Measurements from ENCODE around the gene VWA7. TPM values are rescaled to one million over a fixed set of nuclear protein-coding genes. Genes with fewer than 3 reads are reported as not detected.
A peak's percentile ranks its signal among the peaks of the same experiment; 100 is the strongest.

The VWA7 gene
- polyA plus RNA-seq, 2 of the 4 experiments (the other 2 are of a cell fraction) = 1.1 TPM

- no peak for FAIRE-seq
Observed at GRCh38 chr6:31728767-31729514, 48.2 kb downstream of the VWA7 start, which contains the start of gene DDAH2. Gene DDAH2, minus strand, starts transcription at chr6:31729299. Its CDS starts 138 bp downstream, at chr6:31729161.

GRCh38 chr6:31727717-31728671, 49.1 kb downstream of the VWA7 start:
- 92% methylated on average over 36 of the region's 41 CpGs for WGBS (ENCODE audit: missing lambda C conversion rate)
- no peak overlapping the region for H3K4me3 ChIP-seq
- TF ChIP-seq ELK1 (IDR thresholded peaks at IDR 0.05; ENCODE audit: low read depth, low read length) = no peak
- no peak for TF ChIP-seq CTCF (IDR thresholded peaks at IDR 0.05)
- TF ChIP-seq REST (IDR thresholded peaks at IDR 0.05) = no peak
- no peak for TF ChIP-seq PBX3 (IDR thresholded peaks at IDR 0.05)
- no peak for TF ChIP-seq EP300 (IDR thresholded peaks at IDR 0.05)
- no peak for TF ChIP-seq RNF2 (IDR thresholded peaks at IDR 0.05; ENCODE audit: borderline replicate concordance, low read depth)
- no peak for TF ChIP-seq BHLHE40 (IDR thresholded peaks at IDR 0.05; ENCODE audit: low read depth, low read length)
- no peak for TF ChIP-seq NR3C1 (IDR thresholded peaks at IDR 0.05)
- H3K4me1 ChIP-seq = peaks cover 8% of the 10 kb centered on the region; the same call in 2 of the 3 replicates
- CTCF ChIA-PET = interaction anchor here (1.0 to 4.7 kb wide), 12 partner anchors 10 to 103 kb away, joined by 3 to 30 read pairs (median 8); partner anchors contain the start of genes CLIC1, LY6G5C and MSH5
- no peaks in the 10 kb centered on the region for H3K9me3 ChIP-seq
- H3K27ac ChIP-seq = no peak overlapping the region; a peak in 1 of 6 replicates
- no peak for ATAC-seq
- FAIRE-seq = no peak
- POLR2A ChIA-PET = interaction anchor here (0.6 kb wide), 1 partner anchor 66 kb away, joined by 5 read pairs; no protein-coding TSS in a partner anchor
- DNase-seq (ENCODE audit: low read depth in 1 of 2, low spot score in 1 of 2) = no peak
- H3K4me2 ChIP-seq = no peak overlapping the region; the same call in 1 of the 3 replicates

More at GRCh38 chr6:31728767-31729514, 48.2 kb downstream of the VWA7 start, which contains the start of gene DDAH2:
- TF ChIP-seq USF2 (IDR thresholded peaks at IDR 0.05) (no peak), KDM5A (IDR thresholded peaks at IDR 0.05) (peak; percentile 70)
- Histone ChIP-seq H3K9me3 (no peaks in the 10 kb centered on the region), H3K4me3 (peak within 1 kb of the TSS; percentile 58), H3K4me1 (peaks cover 11% of the 10 kb centered on the region), H3K27ac (peak within 1 kb of the TSS; percentile 76 to 95), H3K4me2 (peak within 1 kb of the TSS; percentile 83)
- DNase-seq (ENCODE audit: low read depth in 1 of 2, low spot score in 1 of 2) = no peak
- ATAC-seq = peak; percentile 52 to 69
- POLR2A ChIA-PET = interaction anchor here (0.9 to 2.0 kb wide), 3 partner anchors 26 to 98 kb away, joined by 3 to 9 read pairs (median 7); partner anchors contain the start of genes ABHD16A, HSPA1A, HSPA1B and HSPA1L
- WGBS (ENCODE audit: missing lambda C conversion rate) = 47% methylated on average over 18 of the region's 36 CpGs
- CTCF ChIA-PET = interaction anchor here (0.6 to 4.7 kb wide), 19 partner anchors 10 to 135 kb away, joined by 3 to 30 read pairs (median 5); partner anchors contain the start of genes LSM2, LY6G5C, LY6G6D and MSH5
